Caco-2 (cell line): Measurements from ENCODE around the gene CHADL. TPM values are rescaled to one million over a fixed set of nuclear protein-coding genes. Genes with fewer than 3 reads are reported as not detected.

Experiments used
- BruUV-seq: library from RNA; stranded (reverse); fragments of 400-500 nt; replicated peaks from 2 replicates; lab custom pipeline; 2021; lab: Mats Ljungman, UMichigan
- CTCF ChIA-PET: fragments of 300-600 bp; sonication (Branson Sonifier 250); formaldehyde crosslinking; loops from one replicate; lab custom pipeline; 2022; ENCODE audit warnings: antibody characterized with exemption; lab: Charles Lee
- POLR2A ChIA-PET: fragments of 300-600 bp; sonication (Branson Sonifier 250); formaldehyde crosslinking; loops from one replicate; lab custom pipeline; 2022; ENCODE audit warnings: antibody characterized with exemption; lab: Charles Lee
- DNase-seq, 2 experiments: peaks; one replicate each; pipeline versions ENCODE4 v3.0.0 to v3.0.0-alpha.2; 2020 to 2022
- H3K27me3 ChIP-seq: replicated peaks from 2 replicates; pipeline ENCODE4 v1.6.0; 2011; ENCODE audit warnings: low read length; ENCODE audit not compliant: control insufficient read depth, insufficient read depth
- H3K36me3 ChIP-seq: 2 replicates; pipeline ENCODE4 v1.5.1; 2011; ENCODE audit warnings: low read length; ENCODE audit not compliant: control insufficient read depth, insufficient read depth
- H3K4me1 ChIP-seq: fragments of 250-450 bp; sonication (Bioruptor Pico); 2 replicates; pipeline ENCODE4 v1.5.1; 2020; ENCODE audit warnings: mild to moderate bottlenecking
- H3K4me3 ChIP-seq: 2 replicates; pipeline ENCODE4 v1.5.1; 2011; ENCODE audit warnings: low read depth, mild to moderate bottlenecking, control low read depth, low read length
- H3K9me3 ChIP-seq: fragments of 250-450 bp; sonication (Bioruptor Pico); 2 replicates; pipeline ENCODE4 v1.5.1; 2020; ENCODE audit warnings: mild to moderate bottlenecking, moderate library complexity
- H3K27ac Mint-ChIP-seq: one replicate; pipeline ENCODE4 v1.8.0; 2022; ENCODE audit warnings: mixed read lengths; ENCODE audit not compliant: unreplicated experiment
- H3K27me3 Mint-ChIP-seq: one replicate; pipeline ENCODE4 v1.8.0; 2022; ENCODE audit warnings: mixed read lengths; ENCODE audit not compliant: insufficient read depth, unreplicated experiment
- H3K36me3 Mint-ChIP-seq: one replicate; pipeline ENCODE4 v1.8.0; 2022; ENCODE audit warnings: mild to moderate bottlenecking, mixed read lengths; ENCODE audit not compliant: insufficient read depth, unreplicated experiment
- H3K4me1 Mint-ChIP-seq: one replicate; pipeline ENCODE4 v1.8.0; 2022; ENCODE audit warnings: low read depth, mixed read lengths; ENCODE audit not compliant: unreplicated experiment
- H3K4me3 Mint-ChIP-seq: one replicate; pipeline ENCODE4 v1.8.0; 2022; ENCODE audit warnings: mild to moderate bottlenecking, moderate library complexity, mixed read lengths; ENCODE audit not compliant: unreplicated experiment
- H3K9me3 Mint-ChIP-seq: one replicate; pipeline ENCODE4 v1.8.0; 2022; ENCODE audit warnings: mixed read lengths; ENCODE audit not compliant: unreplicated experiment
- CTCF ChIP-seq, 2 experiments: fragments of 200-600 bp in 1 of 2; IDR thresholded peaks; 1 replicate in 1 of 2; 2 replicates in 1 of 2; pipeline versions ENCODE4 v1.5.1 to v1.8.0; 2011 to 2022; ENCODE audit warnings: antibody characterized with exemption in 1 of 2, control low read depth in 1 of 2, inconsistent platforms in 1 of 2, low read depth in 1 of 2, low read length in 1 of 2, mild to moderate bottlenecking in 1 of 2, moderate library complexity in 1 of 2; ENCODE audit not compliant: insufficient read depth in 1 of 2, severe bottlenecking in 1 of 2, unreplicated experiment in 1 of 2
- intact Hi-C: fragments of 100-400 bp; cut with micrococcal nuclease; formaldehyde crosslinking; loops from one replicate; pipeline ENCODE4 v1.10.0; 2022; ENCODE audit not compliant: unreplicated experiment
- total RNA-seq: library from RNA; stranded (reverse); gene quantifications from 2 replicates; pipeline ENCODE4 v1.2.3, GENCODE V29; 2022

The CHADL gene
- total RNA-seq, 1 experiment from 2014 or later: 0.32 TPM

- peak; percentile 80 to 85 for DNase-seq
- peaks cover 10% of the 10 kb centered on the region for H3K36me3 Mint-ChIP-seq
- H3K36me3 ChIP-seq: no peaks in the 10 kb centered on the region
- H3K27ac Mint-ChIP-seq: no peak overlapping the region
- H3K27me3 ChIP-seq: no peaks in the 10 kb centered on the region
- H3K9me3 ChIP-seq: no peaks in the 10 kb centered on the region
- 0 out of 2 replicates have a peak, but pooled peaks cover 5% of the 10 kb centered on the region for H3K4me1 ChIP-seq
- H3K27me3 Mint-ChIP-seq: no peaks in the 10 kb centered on the region
- H3K4me3 Mint-ChIP-seq: peak overlapping the region; percentile 68
- CTCF ChIA-PET: interaction anchor here (0.5 to 2.5 kb wide), 15 partner anchors 8 to 1886 kb away, joined by 3 to 39 read pairs (median 4); partner anchors contain the start of genes RANGAP1, TEF and ZC3H7B
- no peaks in the 10 kb centered on the region for H3K9me3 Mint-ChIP-seq
- peak overlapping the region; percentile 29 for H3K4me3 ChIP-seq
- peak; percentile 50 to 69 for TF ChIP-seq CTCF (IDR thresholded peaks at IDR 0.05; ENCODE audit: insufficient read depth in 1 of 2, low read depth in 1 of 2, low read length in 1 of 2, severe bottlenecking in 1 of 2, unreplicated experiment in 1 of 2)
- POLR2A ChIA-PET: interaction anchor here (0.6 to 1.3 kb wide), 3 partner anchors 19 to 315 kb away, joined by 5 to 6 read pairs (median 6); no protein-coding TSS in a partner anchor
- no TSS peak for BruUV-seq
- H3K4me1 Mint-ChIP-seq: no peaks in the 10 kb centered on the region
- intact Hi-C loops: no loop called here
Observed at GRCh38 chr22:41237707-41238569, 2.8 kb downstream of the CHADL start.

GRCh38 chr22:41237036-41237706 is 3.6 kb downstream of the CHADL start:
- no peaks in the 10 kb centered on the region for H3K9me3 ChIP-seq
- Mint-ChIP-seq H3K9me3 (no peaks in the 10 kb centered on the region), H3K4me3 (peak overlapping the region; percentile 68), H3K27ac (no peak overlapping the region), H3K4me1 (no peaks in the 10 kb centered on the region), H3K27me3 (no peaks in the 10 kb centered on the region), H3K36me3 (peaks cover 5% of the 10 kb centered on the region)
- 0 out of 2 replicates have a peak, but pooled peaks cover 5% of the 10 kb centered on the region for H3K4me1 ChIP-seq
- H3K4me3 ChIP-seq: peak overlapping the region; percentile 29
- ChIA-PET POLR2A (interaction anchor here (0.6 to 1.3 kb wide), 3 partner anchors 20 to 314 kb away, joined by 5 to 6 read pairs (median 6); no protein-coding TSS in a partner anchor), CTCF (interaction anchor here (0.6 to 2.5 kb wide), 14 partner anchors 8 to 1885 kb away, joined by 3 to 39 read pairs (median 4); partner anchors contain the start of genes RANGAP1 and ZC3H7B)
- H3K36me3 ChIP-seq: no peaks in the 10 kb centered on the region
- TF ChIP-seq CTCF (IDR thresholded peaks at IDR 0.05; ENCODE audit: insufficient read depth in 1 of 2, low read depth in 1 of 2, low read length in 1 of 2, severe bottlenecking in 1 of 2, unreplicated experiment in 1 of 2): no peak
- H3K27me3 ChIP-seq: no peaks in the 10 kb centered on the region
- BruUV-seq: no TSS peak
- intact Hi-C loops: no loop called here
- no peak for DNase-seq
